ENCODE data around the gene ANXA6.

DNA sequence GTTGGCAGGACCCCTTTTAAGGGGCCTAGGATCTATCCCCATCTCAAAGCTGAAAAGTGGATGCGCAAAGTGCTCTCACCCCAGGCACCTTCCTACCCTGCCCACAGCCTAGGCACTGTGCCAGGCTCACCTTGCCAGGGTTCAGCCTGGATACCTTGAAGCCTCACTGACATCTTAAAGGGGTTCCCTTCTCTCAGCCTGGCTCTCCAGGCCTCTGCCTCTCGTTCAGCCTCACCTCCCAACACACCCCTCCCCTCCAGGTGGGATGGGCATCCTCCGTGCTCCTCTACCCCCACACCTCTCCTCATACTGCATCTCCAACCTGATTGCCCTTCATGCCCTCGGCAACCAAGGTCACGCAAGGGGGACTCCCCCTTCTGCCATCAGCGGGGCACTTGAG is 102.2 kb downstream of the ANXA6 start:
- TF ChIP-seq POLR3G (IDR thresholded peaks at IDR 0.05; ENCODE audit: extremely low read depth, insufficient read length, insufficient replicate concordance) = no peak
- TF ChIP-seq, protein P1, sequence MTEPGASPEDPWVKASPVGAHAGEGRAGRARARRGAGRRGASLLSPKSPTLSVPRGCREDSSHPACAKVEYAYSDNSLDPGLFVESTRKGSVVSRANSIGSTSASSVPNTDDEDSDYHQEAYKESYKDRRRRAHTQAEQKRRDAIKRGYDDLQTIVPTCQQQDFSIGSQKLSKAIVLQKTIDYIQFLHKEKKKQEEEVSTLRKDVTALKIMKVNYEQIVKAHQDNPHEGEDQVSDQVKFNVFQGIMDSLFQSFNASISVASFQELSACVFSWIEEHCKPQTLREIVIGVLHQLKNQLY (CRISPR knock-in tag; conservative IDR thresholded peaks at IDR 0.05) = no peak
- TF ChIP-seq ZNF175 (CRISPR knock-in tag; IDR thresholded peaks at IDR 0.05; ENCODE audit: low read depth) = no peak
- TF ChIP-seq BHLHE40 (IDR thresholded peaks at IDR 0.05; ENCODE audit: low read length) = no peak
- TF ChIP-seq, protein P2, sequence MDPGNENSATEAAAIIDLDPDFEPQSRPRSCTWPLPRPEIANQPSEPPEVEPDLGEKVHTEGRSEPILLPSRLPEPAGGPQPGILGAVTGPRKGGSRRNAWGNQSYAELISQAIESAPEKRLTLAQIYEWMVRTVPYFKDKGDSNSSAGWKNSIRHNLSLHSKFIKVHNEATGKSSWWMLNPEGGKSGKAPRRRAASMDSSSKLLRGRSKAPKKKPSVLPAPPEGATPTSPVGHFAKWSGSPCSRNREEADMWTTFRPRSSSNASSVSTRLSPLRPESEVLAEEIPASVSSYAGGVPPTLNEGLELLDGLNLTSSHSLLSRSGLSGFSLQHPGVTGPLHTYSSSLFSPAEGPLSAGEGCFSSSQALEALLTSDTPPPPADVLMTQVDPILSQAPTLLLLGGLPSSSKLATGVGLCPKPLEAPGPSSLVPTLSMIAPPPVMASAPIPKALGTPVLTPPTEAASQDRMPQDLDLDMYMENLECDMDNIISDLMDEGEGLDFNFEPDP (CRISPR knock-in tag; IDR thresholded peaks at IDR 0.05) = no peak
- TF ChIP-seq, protein P3, sequence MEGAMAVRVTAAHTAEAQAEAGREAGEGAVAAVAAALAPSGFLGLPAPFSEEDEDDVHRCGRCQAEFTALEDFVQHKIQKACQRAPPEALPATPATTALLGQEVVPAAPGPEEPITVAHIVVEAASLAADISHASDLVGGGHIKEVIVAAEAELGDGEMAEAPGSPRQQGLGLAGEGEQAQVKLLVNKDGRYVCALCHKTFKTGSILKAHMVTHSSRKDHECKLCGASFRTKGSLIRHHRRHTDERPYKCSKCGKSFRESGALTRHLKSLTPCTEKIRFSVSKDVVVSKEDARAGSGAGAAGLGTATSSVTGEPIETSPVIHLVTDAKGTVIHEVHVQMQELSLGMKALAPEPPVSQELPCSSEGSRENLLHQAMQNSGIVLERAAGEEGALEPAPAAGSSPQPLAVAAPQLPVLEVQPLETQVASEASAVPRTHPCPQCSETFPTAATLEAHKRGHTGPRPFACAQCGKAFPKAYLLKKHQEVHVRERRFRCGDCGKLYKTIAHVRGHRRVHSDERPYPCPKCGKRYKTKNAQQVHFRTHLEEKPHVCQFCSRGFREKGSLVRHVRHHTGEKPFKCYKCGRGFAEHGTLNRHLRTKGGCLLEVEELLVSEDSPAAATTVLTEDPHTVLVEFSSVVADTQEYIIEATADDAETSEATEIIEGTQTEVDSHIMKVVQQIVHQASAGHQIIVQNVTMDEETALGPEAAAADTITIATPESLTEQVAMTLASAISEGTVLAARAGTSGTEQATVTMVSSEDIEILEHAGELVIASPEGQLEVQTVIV (CRISPR knock-in tag; IDR thresholded peaks at IDR 0.05; ENCODE audit: borderline replicate concordance) = no peak
